PFSK-1 (cell line): ENCODE data around the gene BLOC1S4.

Experiments used
- REST ChIP-seq, 2 experiments: IDR thresholded peaks; 2 replicates each; pipeline versions ENCODE4 v1.6.1 to v1.8.0; 2011 to 2012; ENCODE audit warnings: low read depth in 2 of 2, low read length in 2 of 2, control low read depth in 1 of 2, inconsistent platforms in 1 of 2, mild to moderate bottlenecking in 1 of 2, moderate library complexity in 1 of 2; ENCODE audit not compliant: insufficient read depth in 1 of 2
- SIN3A ChIP-seq: IDR thresholded peaks from 2 replicates; pipeline ENCODE4 v1.6.1; 2012; ENCODE audit warnings: mild to moderate bottlenecking, low read length, moderate library complexity, borderline replicate concordance; ENCODE audit not compliant: insufficient read depth
- TAF1 ChIP-seq: IDR thresholded peaks from 2 replicates; pipeline ENCODE4 v1.6.1; 2012; ENCODE audit warnings: low read length, control low read depth, borderline replicate concordance; ENCODE audit not compliant: insufficient read depth

GRCh38 chr4:6702761-6703160, 13.2 kb upstream of the BLOC1S4 start:
- TF ChIP-seq REST (IDR thresholded peaks at IDR 0.05; ENCODE audit: insufficient read depth in 1 of 2, low read depth in 2 of 2, low read length in 2 of 2) (no peak), TAF1 (no peak), SIN3A (no peak)
